SK-N-SH treated with all-trans-retinoic acid at 6 μM for 48 hours (cell line): ENCODE results near the gene SLC44A3.

Experiments used
- ARNTL ChIP-seq: fragments of 450-650 bp; formaldehyde crosslinking; IDR thresholded peaks from 2 replicates; pipeline ENCODE4 v1.5.0; 2020; ENCODE audit warnings: low read depth, mild to moderate bottlenecking, moderate library complexity, borderline replicate concordance
- BACH2 ChIP-seq: fragments of 250-450 bp; sonication (Bioruptor Pico); IDR thresholded peaks from 2 replicates; pipeline ENCODE4 v1.9.0; 2021; ENCODE audit warnings: mild to moderate bottlenecking, borderline replicate concordance
- CSDC2 ChIP-seq: fragments of 250-450 bp; sonication (Bioruptor Pico); IDR thresholded peaks from 2 replicates; pipeline ENCODE4 v1.5.0; 2020; ENCODE audit warnings: mild to moderate bottlenecking, moderate library complexity
- ISL1 ChIP-seq: fragments of 250-450 bp; sonication (Bioruptor Pico); IDR thresholded peaks from 2 replicates; pipeline ENCODE4 v2.1.2; 2022; ENCODE audit warnings: mild to moderate bottlenecking, moderate library complexity
- TOX ChIP-seq: fragments of 250-450 bp; sonication (Bioruptor Pico); IDR thresholded peaks from 2 replicates; pipeline ENCODE4 v1.8.0; 2021; ENCODE audit warnings: mild to moderate bottlenecking, moderate library complexity, borderline replicate concordance
- ZFP3 ChIP-seq: fragments of 250-450 bp; sonication (Bioruptor Pico); IDR thresholded peaks from 2 replicates; pipeline ENCODE4 v1.5.0; 2020; ENCODE audit warnings: mild to moderate bottlenecking, moderate library complexity
- ZFP30 ChIP-seq: fragments of 450-650 bp; formaldehyde crosslinking; IDR thresholded peaks from 2 replicates; pipeline ENCODE4 v1.5.0; 2022; ENCODE audit warnings: mild to moderate bottlenecking, moderate library complexity
- ZNF565 ChIP-seq: fragments of 450-650 bp; formaldehyde crosslinking; conservative IDR thresholded peaks from 2 replicates; pipeline ENCODE4 v1.5.0; 2020; ENCODE audit warnings: low read depth, mild to moderate bottlenecking, moderate library complexity
- ZNF8 ChIP-seq: fragments of 450-650 bp; formaldehyde crosslinking; IDR thresholded peaks from 2 replicates; pipeline ENCODE4 v1.5.0; 2020; ENCODE audit warnings: mild to moderate bottlenecking, moderate library complexity
- TF ChIP-seq, protein P1 (sequence below): fragments of 250-450 bp; sonication (Bioruptor Pico); IDR thresholded peaks from 2 replicates; pipeline ENCODE4 v1.8.0; 2020; ENCODE audit warnings: mild to moderate bottlenecking, moderate library complexity, borderline replicate concordance

GRCh38 chr1:94843846-94844245 is 23.7 kb downstream of the SLC44A3 start:
- no peak for TF ChIP-seq ZNF8 (CRISPR knock-in tag)
- TF ChIP-seq ZFP3 (CRISPR knock-in tag) = no peak
- TF ChIP-seq ZNF565 = no peak
- TF ChIP-seq ARNTL (CRISPR knock-in tag) = no peak
- no peak for TF ChIP-seq CSDC2 (CRISPR knock-in tag)
- no peak for TF ChIP-seq TOX (CRISPR knock-in tag)
- no peak for TF ChIP-seq ZFP30 (CRISPR knock-in tag)
- TF ChIP-seq BACH2 (CRISPR knock-in tag) = no peak
- no peak for TF ChIP-seq ISL1 (CRISPR knock-in tag)
- TF ChIP-seq, protein P1, sequence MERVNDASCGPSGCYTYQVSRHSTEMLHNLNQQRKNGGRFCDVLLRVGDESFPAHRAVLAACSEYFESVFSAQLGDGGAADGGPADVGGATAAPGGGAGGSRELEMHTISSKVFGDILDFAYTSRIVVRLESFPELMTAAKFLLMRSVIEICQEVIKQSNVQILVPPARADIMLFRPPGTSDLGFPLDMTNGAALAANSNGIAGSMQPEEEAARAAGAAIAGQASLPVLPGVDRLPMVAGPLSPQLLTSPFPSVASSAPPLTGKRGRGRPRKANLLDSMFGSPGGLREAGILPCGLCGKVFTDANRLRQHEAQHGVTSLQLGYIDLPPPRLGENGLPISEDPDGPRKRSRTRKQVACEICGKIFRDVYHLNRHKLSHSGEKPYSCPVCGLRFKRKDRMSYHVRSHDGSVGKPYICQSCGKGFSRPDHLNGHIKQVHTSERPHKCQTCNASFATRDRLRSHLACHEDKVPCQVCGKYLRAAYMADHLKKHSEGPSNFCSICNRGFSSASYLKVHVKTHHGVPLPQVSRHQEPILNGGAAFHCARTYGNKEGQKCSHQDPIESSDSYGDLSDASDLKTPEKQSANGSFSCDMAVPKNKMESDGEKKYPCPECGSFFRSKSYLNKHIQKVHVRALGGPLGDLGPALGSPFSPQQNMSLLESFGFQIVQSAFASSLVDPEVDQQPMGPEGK (CRISPR knock-in tag) = no peak
